GM21825 (cell line): ENCODE results near the gene CERS6.
"Not testable (repeated sequence)": the region's sequence is repeated elsewhere in the genome, so short reads cannot be mapped to it uniquely, and the experiment has no call there.

Experiments used
- ATAC-seq: cut with Tn5 transposase; IDR thresholded peaks from one replicate; pipeline ENCODE4 v1.9.1; 2021; ENCODE audit warnings: mild to moderate bottlenecking, moderate library complexity; ENCODE audit not compliant: unreplicated experiment

Gene CERS6, protein sequence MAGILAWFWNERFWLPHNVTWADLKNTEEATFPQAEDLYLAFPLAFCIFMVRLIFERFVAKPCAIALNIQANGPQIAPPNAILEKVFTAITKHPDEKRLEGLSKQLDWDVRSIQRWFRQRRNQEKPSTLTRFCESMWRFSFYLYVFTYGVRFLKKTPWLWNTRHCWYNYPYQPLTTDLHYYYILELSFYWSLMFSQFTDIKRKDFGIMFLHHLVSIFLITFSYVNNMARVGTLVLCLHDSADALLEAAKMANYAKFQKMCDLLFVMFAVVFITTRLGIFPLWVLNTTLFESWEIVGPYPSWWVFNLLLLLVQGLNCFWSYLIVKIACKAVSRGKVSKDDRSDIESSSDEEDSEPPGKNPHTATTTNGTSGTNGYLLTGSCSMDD

GRCh38 chr2:168455645-168456520, at the start of gene CERS6:
Gene CERS6, plus strand, starts transcription at chr2:168456272. Its CDS starts 177 bp downstream, at chr2:168456449.
- ATAC-seq: peak; percentile 92

DNA sequence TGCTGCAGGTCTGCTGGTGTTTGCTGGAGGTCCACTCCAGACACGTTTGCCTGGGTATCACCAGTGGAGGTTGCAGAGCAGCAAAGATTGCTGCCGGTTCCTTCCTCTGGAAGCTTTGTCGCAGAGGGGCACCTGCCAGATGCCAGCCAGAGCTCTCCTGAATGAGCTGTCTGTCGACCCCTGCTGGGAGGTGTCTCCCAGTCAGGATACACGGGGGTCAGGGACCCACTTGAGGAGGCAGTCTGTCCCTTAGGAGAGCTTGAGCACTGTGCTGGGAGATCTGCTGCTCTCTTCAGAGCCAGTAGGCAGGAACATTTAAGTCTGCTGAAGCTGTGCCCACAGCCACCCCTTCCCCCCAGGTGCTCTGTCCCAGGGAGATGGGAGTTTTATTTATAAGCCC, 43.8 kb upstream of the CERS6 start:
- not testable (repeated sequence) for ATAC-seq

GRCh38 chr2:168413101-168413500, 43.0 kb upstream of the CERS6 start:
- not testable (repeated sequence) for ATAC-seq

GRCh38 chr2:168416555-168416954, 39.5 kb upstream of the CERS6 start:
- no peak for ATAC-seq

DNA sequence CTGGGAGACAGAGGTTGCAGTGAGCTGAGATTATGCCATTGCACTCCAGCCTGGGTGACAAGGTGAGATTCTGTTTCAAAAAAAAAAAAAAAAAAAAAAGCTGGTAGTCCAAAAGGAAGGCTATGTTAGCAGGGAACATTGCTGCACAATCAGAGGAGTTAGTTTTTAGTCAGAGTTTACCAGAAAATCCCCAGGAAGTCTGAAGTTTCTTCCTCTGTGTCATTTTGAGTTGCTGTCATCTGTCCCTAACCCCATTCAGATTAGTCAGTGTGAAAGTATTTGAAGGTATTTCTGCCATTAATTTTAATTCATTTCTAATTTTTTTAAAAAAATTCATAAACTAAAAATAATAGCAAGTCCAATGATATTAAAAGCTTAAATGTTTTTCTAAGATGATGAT, 33.5 kb upstream of the CERS6 start:
- ATAC-seq: peak; percentile 80

GRCh38 chr2:168424112-168424951, 31.7 kb upstream of the CERS6 start:
- no peak for ATAC-seq

GRCh38 chr2:168424971-168425370, 31.1 kb upstream of the CERS6 start:
- no peak for ATAC-seq

GRCh38 chr2:168426861-168427260, 29.2 kb upstream of the CERS6 start:
- no peak for ATAC-seq

DNA sequence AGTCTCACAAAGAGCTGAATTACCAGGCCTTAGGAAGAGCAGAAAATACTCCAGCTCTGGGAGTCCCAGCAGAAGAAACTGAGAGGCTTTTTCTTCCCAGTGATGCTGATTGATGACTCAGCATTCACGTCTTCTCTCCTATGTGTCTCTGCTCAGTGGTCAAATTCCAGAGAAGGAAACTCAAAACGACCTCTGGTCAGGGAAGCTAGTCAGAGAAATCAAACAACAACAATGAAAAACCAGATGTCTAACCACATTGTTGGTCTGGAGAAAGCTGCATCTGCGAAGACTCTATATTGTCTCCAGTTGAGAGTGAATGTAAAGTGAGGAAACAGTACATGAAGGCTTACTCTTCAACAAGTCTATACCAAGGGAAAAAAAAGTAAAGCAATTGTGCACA, 28.6 kb upstream of the CERS6 start:
- no peak for ATAC-seq

- no peak for ATAC-seq
These were observed 27.6 kb upstream of the CERS6 start for GRCh38 chr2:168428431-168428830.

DNA sequence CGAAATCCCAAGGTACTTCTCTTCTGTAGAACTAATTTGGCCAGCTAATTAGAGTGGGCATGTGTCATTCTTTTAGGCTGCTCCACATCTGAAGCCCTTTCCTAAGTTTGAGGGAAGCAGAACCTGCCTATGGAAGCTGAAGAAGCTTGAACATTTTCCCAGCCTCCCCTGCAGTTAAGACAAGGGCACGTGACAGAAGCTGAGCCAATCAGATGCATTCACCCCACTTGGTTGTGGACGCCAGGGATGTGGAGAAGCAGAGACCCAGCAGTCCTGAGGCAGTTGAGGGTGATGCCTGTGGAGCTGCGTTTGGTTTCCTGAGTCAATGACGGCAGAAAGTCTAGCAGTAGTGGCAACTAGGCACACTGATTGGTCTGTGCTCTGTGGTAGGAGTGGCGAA, 26.1 kb upstream of the CERS6 start:
- ATAC-seq: no peak

DNA sequence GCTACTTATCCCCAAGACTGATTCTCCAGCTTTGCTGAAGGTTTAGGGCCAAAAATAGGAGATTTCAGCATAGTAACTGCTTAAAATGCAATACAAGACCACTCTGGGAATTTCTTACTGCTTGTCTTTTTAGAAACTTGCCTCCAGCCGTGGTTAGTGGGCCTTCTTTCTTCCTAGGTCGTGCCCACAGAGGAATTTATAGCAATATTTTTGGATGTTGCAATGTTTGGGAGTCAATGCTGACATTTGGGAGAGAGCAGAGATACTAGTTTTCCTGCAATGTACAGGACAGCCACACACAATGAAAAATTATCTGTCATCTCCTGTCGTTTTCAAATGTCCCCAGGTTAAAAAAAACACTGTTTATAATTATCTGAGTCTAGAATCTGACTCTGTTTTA, 25.6 kb upstream of the CERS6 start:
- ATAC-seq: no peak

GRCh38 chr2:168431301-168432024, 24.6 kb upstream of the CERS6 start:
- no peak for ATAC-seq

- no peak for ATAC-seq
These were observed 24.0 kb upstream of the CERS6 start for GRCh38 chr2:168432100-168432499.

DNA sequence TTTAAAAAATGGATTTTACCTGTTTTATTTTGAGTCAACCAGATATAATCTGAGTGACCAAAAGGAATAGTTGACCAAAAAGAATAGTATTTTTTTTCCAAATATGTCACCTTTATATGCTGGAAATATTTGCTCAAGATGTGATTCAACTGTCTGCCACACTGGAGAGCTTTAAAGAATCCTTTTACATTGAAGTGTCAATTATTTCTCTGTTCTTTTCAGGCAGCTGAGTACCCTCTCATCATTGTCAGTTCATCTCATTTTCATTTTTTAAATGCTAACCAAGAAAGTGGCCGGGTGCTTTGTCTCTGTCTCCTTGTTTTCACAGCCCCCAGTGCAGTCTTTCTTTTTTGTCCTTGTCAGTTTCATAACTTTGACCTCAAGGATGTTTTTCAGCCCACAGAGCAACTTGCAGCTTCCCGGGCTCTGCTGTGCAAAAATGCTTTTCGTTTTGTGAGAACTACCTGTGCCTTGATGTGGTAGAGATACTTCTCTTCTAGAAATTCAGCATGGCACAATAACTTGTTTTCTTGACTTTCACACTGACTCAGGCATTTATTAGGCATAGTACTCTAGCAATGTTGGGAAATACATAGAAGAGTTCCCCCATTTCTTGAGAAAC, 23.4 kb upstream of the CERS6 start:
- peak; percentile 76 for ATAC-seq

- no peak for ATAC-seq
These were observed 22.5 kb upstream of the CERS6 start for GRCh38 chr2:168433527-168433926.

- no peak for ATAC-seq
These were observed 21.9 kb upstream of the CERS6 start for GRCh38 chr2:168434146-168434545.

DNA sequence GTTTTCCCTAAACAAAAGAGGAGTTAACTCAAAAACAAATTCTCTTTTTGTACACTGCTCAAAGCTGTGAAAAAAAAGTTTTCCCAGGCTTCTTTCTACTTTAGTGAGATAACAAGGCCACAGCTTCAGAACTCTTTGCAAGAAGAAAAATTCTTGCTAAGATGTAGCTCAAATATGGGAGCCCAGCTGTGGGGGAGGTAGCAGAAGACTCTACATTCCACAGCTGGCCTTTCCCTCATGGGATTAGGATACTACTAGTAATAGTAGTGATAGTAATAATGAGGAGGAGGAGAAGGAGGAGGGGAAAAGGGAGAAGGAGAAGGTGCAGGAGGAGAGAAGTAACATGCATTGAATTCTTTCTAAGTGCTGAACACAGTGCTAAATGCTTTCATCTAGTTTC, 19.2 kb upstream of the CERS6 start:
- ATAC-seq: no peak

DNA sequence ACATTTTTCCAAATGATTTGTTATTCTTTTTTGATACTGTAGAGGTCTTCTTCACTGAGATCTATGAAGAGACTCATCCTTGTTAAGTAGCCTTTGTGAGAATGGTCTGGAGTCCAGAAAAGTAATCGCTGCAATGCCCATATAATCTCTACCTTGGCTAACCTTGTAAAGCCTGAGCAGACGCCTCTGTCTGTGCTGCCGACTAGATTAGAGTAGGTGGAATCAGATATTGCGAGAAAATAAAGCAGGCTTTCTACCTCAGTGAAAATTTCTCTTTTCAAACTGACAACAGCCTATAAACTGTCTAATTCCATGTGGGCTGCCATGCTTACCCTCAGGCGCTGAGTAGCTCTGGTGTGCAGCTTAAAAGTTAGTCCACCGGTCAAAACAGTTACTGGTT, 17.5 kb upstream of the CERS6 start:
- ATAC-seq: no peak

DNA sequence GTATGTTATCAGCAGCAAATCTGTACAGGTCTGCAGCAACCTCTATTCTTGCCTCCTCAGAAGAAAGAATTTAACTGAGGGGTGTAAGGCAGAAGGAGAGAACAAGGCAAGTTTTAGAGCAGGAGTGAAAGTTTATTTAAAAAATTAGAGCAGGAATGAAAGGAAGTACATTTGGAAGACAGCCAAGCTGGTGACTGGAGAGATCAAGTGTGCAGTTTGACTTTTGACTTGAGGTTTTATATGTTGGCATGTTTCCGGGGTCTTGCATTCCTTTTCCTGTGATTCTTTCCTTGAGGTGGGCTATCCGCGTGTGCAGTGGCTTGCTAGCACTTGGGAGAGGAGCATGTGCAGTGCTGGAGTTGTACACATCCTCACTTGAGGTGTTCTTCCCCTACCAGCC, 16.5 kb upstream of the CERS6 start:
- no peak for ATAC-seq
